IPS DF 6.9 (cell line): ENCODE data around the gene SMG7.

Source experiments
- DNase-seq: peaks from one replicate; pipeline ENCODE4 v3.0.0-alpha.2; 2013; ENCODE audit warnings: low read depth, low spot score
- H3K27ac ChIP-seq: one replicate; pipeline ENCODE4 v1.5.1; 2013; ENCODE audit warnings: low read length, control low read depth
- H3K27me3 ChIP-seq: 2 replicates; pipeline ENCODE4 v1.6.1; 2013; ENCODE audit warnings: mild to moderate bottlenecking, low read length; ENCODE audit not compliant: control insufficient read depth, insufficient read depth
- H3K36me3 ChIP-seq: 2 replicates; pipeline ENCODE4 v1.6.1; 2013; ENCODE audit warnings: low read length; ENCODE audit not compliant: control insufficient read depth, insufficient read depth
- H3K4me1 ChIP-seq: 2 replicates; pipeline ENCODE4 v1.6.1; 2013; ENCODE audit warnings: low read length; ENCODE audit not compliant: control insufficient read depth, insufficient read depth
- H3K4me3 ChIP-seq: 2 replicates; pipeline ENCODE4 v1.5.1; 2013; ENCODE audit warnings: mild to moderate bottlenecking, low read length
- H3K9me3 ChIP-seq: 2 replicates; pipeline ENCODE4 v1.6.1; 2013; ENCODE audit warnings: low read length, inconsistent platforms; ENCODE audit not compliant: control insufficient read depth, insufficient read depth
- WGBS: extraction: QIAGEN DNeasy Blood & Tissue Kit; methylation state at CpG from one replicate; pipeline ENCODE4 v1.1.7; 2013; ENCODE audit warnings: mixed read lengths, missing lambda C conversion rate; ENCODE audit not compliant: insufficient read length, insufficient coverage; 5-methylcytosine and 5-hydroxymethylcytosine counted together

The SMG7 gene

DNA sequence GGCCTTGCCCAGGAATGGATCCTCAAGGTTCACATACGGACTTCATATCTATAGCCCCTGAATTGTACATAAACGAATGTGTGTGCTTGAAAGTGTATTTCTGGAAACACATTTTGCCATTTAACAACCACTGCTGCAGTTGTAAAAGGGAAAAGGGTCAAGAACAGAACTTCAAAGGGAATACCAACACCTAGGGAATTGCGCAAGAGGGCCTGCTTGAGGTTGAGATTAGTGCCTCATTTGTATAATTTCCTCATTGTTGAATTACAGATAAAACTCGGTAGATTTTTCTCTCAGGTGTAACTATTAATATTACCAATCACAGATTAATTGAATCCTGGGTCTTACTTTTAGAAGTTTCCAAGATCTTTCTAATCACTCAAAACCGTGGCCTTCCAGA, 111.8 kb downstream of the SMG7 start:
- H3K36me3 ChIP-seq: no peaks in the 10 kb centered on the region
- WGBS: no CpG with 5 or more reads among the region's 5 CpGs
- H3K27ac ChIP-seq: no peak overlapping the region
- no peak overlapping the region for H3K4me3 ChIP-seq
- no peaks in the 10 kb centered on the region for H3K27me3 ChIP-seq
- DNase-seq: no peak
- H3K9me3 ChIP-seq: no peaks in the 10 kb centered on the region
- H3K4me1 ChIP-seq: peaks cover 8% of the 10 kb centered on the region

- Histone ChIP-seq H3K4me1 (peaks cover 8% of the 10 kb centered on the region), H3K36me3 (no peaks in the 10 kb centered on the region), H3K9me3 (no peaks in the 10 kb centered on the region), H3K27me3 (no peaks in the 10 kb centered on the region), H3K4me3 (no peak overlapping the region), H3K27ac (no peak overlapping the region)
- DNase-seq: no peak
- WGBS: no CpG with 5 or more reads among the region's 6 CpGs
Measured at GRCh38 chr1:183585038-183585437, 112.7 kb downstream of the SMG7 start.

- Histone ChIP-seq H3K27ac (no peak overlapping the region), H3K36me3 (no peaks in the 10 kb centered on the region), H3K4me1 (peaks cover 7% of the 10 kb centered on the region), H3K4me3 (no peak overlapping the region), H3K27me3 (no peaks in the 10 kb centered on the region), H3K9me3 (no peaks in the 10 kb centered on the region)
- WGBS: no CpG with 5 or more reads among the region's 1 CpG
- DNase-seq: no peak
Measured at GRCh38 chr1:183586455-183586854, 114.2 kb downstream of the SMG7 start.

DNA sequence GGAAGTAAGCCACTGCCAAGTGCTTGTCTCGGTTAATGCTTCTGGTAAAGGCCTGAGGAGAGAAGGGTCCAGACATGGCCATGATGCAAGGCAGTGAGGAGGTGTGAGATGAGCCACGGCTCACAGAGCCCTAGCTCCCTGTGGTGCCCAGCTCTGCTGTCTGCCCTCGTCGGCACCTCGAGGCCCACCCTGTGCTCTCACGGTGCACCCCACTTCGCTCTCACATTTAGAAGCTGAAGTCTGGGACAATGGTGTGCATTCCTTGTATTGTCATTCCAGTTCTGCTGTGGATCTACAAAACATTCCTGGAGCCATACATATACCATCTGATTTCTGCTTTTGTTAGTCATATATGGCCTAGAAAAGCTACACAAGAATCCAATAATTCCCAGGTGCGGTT, 114.6 kb downstream of the SMG7 start:
- DNase-seq: no peak
- no peaks in the 10 kb centered on the region for H3K36me3 ChIP-seq
- no peaks in the 10 kb centered on the region for H3K9me3 ChIP-seq
- H3K4me1 ChIP-seq: peaks cover 7% of the 10 kb centered on the region
- H3K27ac ChIP-seq: no peak overlapping the region
- H3K4me3 ChIP-seq: no peak overlapping the region
- no peaks in the 10 kb centered on the region for H3K27me3 ChIP-seq
- WGBS: no CpG with 5 or more reads among the region's 8 CpGs

DNA sequence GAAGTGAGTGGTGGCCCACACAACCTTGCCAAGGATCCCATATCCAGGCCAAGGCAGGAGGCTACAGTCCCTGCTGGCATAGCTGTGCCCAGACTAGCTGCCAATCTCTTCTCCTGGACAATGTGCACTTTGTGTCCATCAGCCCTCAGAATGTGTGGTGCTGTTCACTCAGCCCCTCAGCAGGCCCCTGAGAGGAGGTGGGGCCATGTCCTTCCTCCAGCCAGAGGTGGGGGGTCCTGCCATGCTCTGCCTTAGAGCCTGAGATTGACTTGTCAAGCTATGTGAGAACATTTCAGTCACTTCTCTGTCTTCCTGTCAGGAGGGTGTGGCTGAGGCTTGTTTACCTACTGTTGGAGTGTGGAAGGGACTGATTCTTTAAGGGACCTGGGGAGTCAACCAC, 116.5 kb downstream of the SMG7 start:
- no peak overlapping the region for H3K4me3 ChIP-seq
- no peak overlapping the region for H3K27ac ChIP-seq
- H3K9me3 ChIP-seq: no peaks in the 10 kb centered on the region
- H3K4me1 ChIP-seq: peaks cover 7% of the 10 kb centered on the region
- no peaks in the 10 kb centered on the region for H3K27me3 ChIP-seq
- no peaks in the 10 kb centered on the region for H3K36me3 ChIP-seq
- DNase-seq: no peak

DNA sequence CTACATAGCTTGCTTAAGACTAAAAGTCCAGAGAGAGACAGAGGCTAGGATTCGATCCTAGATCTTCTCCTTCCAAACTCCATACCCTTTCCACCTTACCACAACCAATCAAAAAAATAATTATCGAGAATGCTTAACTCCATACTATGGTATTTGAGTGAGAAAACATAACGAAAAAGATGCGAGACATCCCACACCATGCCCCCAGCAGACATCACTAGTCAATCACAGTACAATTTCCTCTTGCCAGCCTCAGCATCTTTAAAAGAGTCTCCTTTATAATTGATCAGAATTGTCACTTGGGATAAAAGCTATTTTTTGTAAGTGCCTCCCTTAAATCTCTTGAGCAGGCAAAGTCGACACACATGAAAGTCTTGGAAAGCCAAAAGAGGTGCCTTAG, 117.1 kb downstream of the SMG7 start:
- DNase-seq: no peak
- Histone ChIP-seq H3K9me3 (no peaks in the 10 kb centered on the region), H3K4me1 (peaks cover 7% of the 10 kb centered on the region), H3K27me3 (no peaks in the 10 kb centered on the region), H3K27ac (no peak overlapping the region), H3K36me3 (no peaks in the 10 kb centered on the region), H3K4me3 (no peak overlapping the region)
- 100% methylated on average over 1 of the region's 5 CpGs for WGBS

DNA sequence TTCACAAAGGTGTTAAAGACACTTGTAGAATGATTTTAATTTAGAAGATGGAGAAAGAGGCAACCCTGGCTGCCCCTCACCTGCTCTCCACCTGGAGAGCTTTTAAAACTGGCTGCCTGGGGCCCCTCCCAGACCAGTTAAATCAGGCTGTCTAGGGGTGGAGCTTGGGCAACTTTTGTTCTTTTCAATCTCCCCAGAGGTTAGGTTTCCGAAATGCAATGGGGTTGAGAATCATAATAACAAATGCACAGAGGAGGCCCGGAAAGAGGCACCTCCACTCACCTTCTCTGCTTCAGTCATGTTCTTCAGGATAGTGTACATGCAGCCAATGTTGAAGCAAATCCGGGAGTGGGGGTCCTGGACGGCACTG, 117.6 kb downstream of the SMG7 start:
- Histone ChIP-seq H3K4me1 (peaks cover 7% of the 10 kb centered on the region), H3K9me3 (no peaks in the 10 kb centered on the region), H3K27me3 (no peaks in the 10 kb centered on the region), H3K4me3 (no peak overlapping the region), H3K36me3 (no peaks in the 10 kb centered on the region), H3K27ac (no peak overlapping the region)
- no peak for DNase-seq
- WGBS: no CpG with 5 or more reads among the region's 4 CpGs

DNA sequence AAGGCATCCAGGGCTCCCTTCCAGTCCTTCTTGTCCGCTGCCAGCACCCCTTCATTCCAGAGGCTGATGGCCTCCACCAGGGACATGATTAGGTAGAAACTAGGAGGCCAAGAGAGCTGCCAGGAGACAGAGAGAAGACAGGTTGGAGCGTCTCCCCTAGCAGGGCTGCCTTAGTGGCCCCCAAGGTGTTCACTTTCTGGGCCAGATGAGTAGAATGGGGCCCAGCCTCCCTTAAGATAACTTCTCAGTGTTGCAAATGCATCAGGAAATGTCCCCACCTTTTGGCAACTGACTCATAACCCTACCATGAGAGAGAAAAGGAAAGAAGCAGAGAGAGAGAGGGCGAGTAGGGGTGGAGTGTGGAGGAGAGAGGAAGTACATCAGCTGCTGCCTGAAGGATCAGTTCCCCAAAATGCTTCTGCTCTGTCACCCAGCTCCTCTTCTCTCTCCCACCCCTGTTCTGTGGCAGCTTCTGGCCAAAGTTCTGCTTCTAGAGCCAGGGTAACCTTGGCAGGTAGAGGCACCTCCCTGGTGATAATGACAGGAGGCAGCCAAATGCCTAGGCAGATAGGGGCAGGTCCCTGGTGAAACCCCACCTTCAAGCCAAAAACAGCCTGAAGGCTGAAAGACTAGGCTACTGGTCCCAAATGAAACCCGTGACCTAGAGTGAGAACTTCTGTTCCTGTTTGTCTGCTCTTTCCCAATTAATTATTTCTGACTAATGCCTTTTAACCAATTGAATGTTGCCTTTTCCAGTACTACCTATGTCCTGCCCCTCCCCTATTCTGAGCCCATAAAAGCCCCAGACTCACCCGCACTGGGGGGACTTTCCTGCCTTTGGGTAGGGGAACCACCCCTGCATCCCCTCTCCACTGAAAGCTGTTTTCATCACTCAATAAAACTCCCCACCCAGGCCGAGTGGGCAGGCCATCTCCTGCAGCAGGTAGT, 118.2 kb downstream of the SMG7 start, which contains the start of gene NCF2:
Gene NCF2 (minus strand): TSS at position 216 of the 948 bp plus-strand sequence. CDS start 130 bp downstream, at position 86.
- H3K27me3 ChIP-seq: no peaks in the 10 kb centered on the region
- H3K9me3 ChIP-seq: no peaks in the 10 kb centered on the region
- H3K4me1 ChIP-seq: peaks cover 7% of the 10 kb centered on the region
- DNase-seq: no peak
- no peak within 1 kb of the TSS for H3K27ac ChIP-seq
- H3K36me3 ChIP-seq: no peaks in the 10 kb centered on the region
- no CpG with 5 or more reads among the region's 6 CpGs for WGBS
- H3K4me3 ChIP-seq: no peak within 1 kb of the TSS

- no CpG with 5 or more reads among the region's 7 CpGs for WGBS
- H3K36me3 ChIP-seq: no peaks in the 10 kb centered on the region
- no peak for DNase-seq
- no peaks in the 10 kb centered on the region for H3K9me3 ChIP-seq
- H3K27ac ChIP-seq: no peak overlapping the region
- peaks cover 4% of the 10 kb centered on the region for H3K4me1 ChIP-seq
- H3K27me3 ChIP-seq: no peaks in the 10 kb centered on the region
- H3K4me3 ChIP-seq: no peak overlapping the region
Measured at GRCh38 chr1:183592733-183593132, 120.4 kb downstream of the SMG7 start.

GRCh38 chr1:183593356-183593755, 121.1 kb downstream of the SMG7 start:
- no peak for DNase-seq
- Histone ChIP-seq H3K27ac (no peak overlapping the region), H3K27me3 (no peaks in the 10 kb centered on the region), H3K4me3 (no peak overlapping the region), H3K36me3 (no peaks in the 10 kb centered on the region), H3K9me3 (no peaks in the 10 kb centered on the region), H3K4me1 (peaks cover 4% of the 10 kb centered on the region)
- WGBS: no CpG with 5 or more reads among the region's 3 CpGs

GRCh38 chr1:183595537-183595936, 123.2 kb downstream of the SMG7 start:
- no peaks in the 10 kb centered on the region for H3K36me3 ChIP-seq
- no peak overlapping the region for H3K27ac ChIP-seq
- H3K9me3 ChIP-seq: no peaks in the 10 kb centered on the region
- no peaks in the 10 kb centered on the region for H3K4me1 ChIP-seq
- no peak for DNase-seq
- H3K4me3 ChIP-seq: no peak overlapping the region
- no peaks in the 10 kb centered on the region for H3K27me3 ChIP-seq
- no CpG with 5 or more reads among the region's 2 CpGs for WGBS
